ENCODE results near the gene ARHGEF2.

- no peak for TF ChIP-seq CTCF (IDR thresholded peaks at IDR 0.05)
- no peak for TF ChIP-seq POLR2A (IDR thresholded peaks at IDR 0.05)
- no peak for TF ChIP-seq EP300 (IDR thresholded peaks at IDR 0.05)
Observed at GRCh38 chr1:155947741-155948140, 30.6 kb downstream of the ARHGEF2 start.
